ENCODE data around the gene HSD17B2.

The HSD17B2 gene

DNA sequence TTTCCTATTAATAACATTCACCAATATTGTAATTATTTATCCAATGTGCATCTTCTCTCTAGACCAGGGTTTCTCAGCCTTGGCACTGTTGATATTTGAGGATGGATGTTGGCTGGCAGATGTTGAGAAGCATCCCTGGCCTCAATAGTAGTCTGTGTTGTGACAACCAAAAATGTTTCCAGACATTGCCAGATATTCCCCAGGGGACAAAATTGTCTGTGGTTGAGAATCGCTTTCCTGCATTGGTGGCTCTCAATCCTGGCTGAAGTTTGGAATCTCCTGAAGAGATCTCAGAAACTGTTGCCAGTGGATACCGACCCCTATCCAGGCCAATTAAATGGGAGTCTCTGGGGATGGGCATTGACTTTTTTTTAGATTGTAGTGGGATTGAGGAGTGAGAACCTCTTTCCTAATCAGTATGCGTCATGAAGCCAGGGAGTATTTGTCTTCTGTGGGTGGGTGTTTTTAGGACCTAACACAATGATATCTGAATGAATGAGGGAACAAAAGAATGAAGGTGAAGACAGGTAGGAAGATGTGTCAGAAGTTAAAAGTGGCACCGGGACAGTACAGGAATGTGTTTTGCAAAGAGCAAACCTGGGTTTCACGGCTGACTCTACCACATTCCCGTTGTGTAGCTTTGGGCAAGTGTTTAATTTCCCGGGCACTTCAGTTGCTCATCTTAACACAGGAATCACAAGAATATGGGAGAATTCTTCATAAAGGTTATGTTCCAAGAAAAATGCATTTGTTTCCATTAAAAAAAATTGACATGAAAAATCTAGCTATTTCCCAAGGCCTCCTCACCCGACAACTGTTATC lies 24.3 kb downstream of the HSD17B2 start:
- no peak for TF ChIP-seq ZFX (IDR thresholded peaks at IDR 0.05; ENCODE audit: borderline replicate concordance)
- no peak for TF ChIP-seq CTCF (IDR thresholded peaks at IDR 0.05)
- no peak overlapping the region for H3K27ac ChIP-seq

DNA sequence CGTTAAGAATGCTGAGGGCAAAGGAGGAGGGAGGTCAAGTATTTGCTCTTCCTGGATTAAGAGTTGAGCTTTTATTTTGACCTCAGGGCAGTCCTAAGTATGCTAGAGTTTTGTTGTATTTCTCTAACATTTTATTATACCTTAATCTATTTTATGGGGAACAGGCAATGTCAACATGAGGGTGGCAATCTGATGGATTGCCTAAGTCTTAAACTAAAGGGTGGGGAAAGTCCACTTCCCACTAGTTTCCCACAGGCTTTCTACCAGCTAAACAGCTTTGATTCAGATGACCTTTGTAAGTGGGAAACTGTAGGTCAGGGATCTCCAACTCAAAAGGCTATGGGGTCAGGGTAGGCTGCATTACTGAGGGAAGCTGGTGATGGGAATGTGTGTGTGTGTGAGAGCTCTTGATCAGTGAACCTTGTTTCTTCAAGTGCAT lies 24.9 kb downstream of the HSD17B2 start:
- TF ChIP-seq CTCF (IDR thresholded peaks at IDR 0.05): no peak
- no peak for TF ChIP-seq ZFX (IDR thresholded peaks at IDR 0.05; ENCODE audit: borderline replicate concordance)
- no peak overlapping the region for H3K27ac ChIP-seq

DNA sequence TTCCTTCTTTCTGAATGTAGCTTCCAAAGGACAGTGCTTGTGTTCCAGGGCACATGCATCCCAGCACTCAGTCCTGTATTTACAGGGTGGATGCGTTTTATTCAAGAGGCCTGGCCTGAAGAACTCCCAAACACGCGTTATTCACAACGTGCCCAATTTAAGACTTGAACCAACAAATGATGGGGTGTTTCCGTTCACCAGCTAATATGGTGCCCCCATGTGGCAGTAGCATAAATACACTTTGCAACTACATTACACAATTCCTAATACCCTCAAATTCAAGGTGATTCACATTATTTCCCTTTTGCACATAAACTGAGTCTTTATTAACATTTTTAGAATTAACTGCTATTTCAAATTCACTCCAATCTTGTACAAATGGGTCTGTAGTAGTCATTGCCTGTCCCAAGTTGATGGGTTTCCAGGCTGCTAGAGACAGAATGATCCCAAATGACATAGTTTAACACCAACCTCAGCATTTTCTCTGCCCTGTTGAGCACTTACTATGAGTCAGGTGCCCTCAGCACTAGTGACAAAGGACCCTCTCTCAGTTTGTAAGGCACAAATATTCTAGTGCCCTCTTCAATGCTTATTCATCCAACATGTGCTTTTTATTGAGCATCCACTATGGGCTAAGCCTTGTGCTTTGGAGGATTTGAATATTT lies 26.9 kb downstream of the HSD17B2 start:
- H3K27ac ChIP-seq: no peak overlapping the region
- TF ChIP-seq CTCF (IDR thresholded peaks at IDR 0.05) (peak; percentile 41; the same call in 1 of the 2 replicates), ZFX (IDR thresholded peaks at IDR 0.05; ENCODE audit: borderline replicate concordance) (no peak)

DNA sequence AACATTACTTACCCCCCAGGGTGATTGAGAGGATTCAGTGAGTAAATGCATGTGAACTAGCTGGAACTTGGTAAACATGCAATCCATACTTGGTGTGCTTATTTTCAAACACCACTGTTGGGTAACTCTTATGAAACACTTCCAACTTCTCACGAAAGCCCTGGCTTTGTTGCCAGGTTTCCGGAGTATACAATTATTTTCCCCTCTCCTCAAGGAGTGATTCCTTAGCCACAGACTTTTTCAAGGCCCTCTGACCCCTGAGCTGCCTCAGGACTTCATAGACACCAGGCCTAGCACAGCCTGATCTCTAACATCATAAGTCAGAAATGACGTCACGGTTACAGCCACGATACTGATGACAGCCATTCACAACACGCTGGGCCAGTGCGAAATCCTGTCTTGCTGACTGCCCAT lies 27.6 kb downstream of the HSD17B2 start:
- H3K27ac ChIP-seq: no peak overlapping the region
- no peak for TF ChIP-seq ZFX (IDR thresholded peaks at IDR 0.05; ENCODE audit: borderline replicate concordance)
- TF ChIP-seq CTCF (IDR thresholded peaks at IDR 0.05): no peak

DNA sequence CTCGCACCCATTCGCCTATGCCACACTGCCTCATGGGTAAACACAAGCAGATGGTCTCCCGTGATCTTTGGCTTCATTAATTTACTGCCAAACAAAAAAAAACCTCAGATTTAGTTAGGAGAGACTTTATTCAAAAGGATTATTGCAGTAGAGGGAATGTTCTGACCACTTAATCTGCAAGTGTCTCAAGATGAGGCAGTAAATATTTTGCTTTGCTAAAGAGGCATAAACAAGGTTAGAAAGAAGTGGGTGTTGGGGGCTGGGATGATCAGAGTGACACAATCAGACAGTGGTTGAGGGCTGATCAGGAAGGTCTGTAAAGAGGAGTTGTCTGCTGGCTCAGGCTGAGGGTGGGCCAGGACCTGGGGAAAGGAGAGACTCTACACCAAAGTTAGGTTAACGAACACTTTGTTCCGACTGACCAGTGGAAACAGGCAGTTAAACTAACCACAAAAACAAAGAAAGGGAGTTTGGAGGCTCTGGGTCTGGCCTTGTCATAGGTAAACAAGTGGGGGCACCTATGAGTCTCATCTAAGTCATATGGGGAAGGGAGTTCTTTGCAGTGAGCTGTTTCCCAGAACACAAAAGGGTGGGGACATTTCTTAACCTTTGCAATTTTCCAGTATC lies 28.5 kb downstream of the HSD17B2 start:
- no peak for TF ChIP-seq CTCF (IDR thresholded peaks at IDR 0.05)
- TF ChIP-seq ZFX (IDR thresholded peaks at IDR 0.05; ENCODE audit: borderline replicate concordance): no peak
- no peak overlapping the region for H3K27ac ChIP-seq

DNA sequence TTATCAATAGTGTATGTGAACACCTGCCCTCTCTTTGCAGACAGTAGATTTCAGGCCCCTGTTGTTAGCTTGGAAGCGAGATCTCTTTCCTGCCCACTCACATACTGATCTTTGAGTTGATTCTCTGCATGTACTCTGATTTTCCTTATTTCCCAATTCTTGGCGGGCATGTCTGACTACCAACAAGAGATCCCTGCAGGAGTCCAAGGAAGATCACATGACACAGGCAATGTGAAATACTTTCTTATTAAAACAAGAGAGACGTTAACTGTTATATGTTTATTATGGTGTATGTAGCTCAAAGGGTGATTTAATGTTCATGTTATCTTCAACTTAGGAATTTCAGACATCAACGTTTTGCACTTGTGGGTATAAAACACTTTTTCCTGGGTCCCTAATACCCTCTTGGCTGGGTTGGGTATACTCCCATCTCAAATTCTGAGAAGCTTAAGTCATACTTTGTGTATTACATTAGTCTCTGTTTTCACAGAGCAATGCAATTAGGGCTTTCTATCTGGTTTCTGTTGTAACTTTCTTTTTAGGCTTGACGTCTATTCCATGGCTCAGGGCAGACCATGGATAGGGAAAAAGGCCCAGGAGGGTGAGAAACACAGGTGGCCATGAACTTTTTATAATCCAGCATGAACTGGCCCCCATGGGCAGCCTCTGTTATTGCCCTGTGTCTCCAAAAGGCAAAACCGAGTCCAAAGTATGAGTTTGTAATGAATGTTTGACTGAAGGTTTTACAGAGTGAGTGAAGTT lies 32.2 kb downstream of the HSD17B2 start:
- TF ChIP-seq ZFX (IDR thresholded peaks at IDR 0.05; ENCODE audit: borderline replicate concordance): no peak
- TF ChIP-seq CTCF (IDR thresholded peaks at IDR 0.05): no peak
- H3K27ac ChIP-seq: no peak overlapping the region

Measured in 22Rv1 (cell line).